SK-N-SH (cell line): ENCODE measurements around the gene SMYD4. TPM values are rescaled to one million over a fixed set of nuclear protein-coding genes. Genes with fewer than 3 reads are reported as not detected.

Experiments
- CTCF ChIA-PET: fragments of 300-600, 350-600 bp; formaldehyde crosslinking; extraction: SDS; loops from one replicate; lab custom pipeline; 2021; lab: Yijun Ruan, JAX
- POLR2A ChIA-PET: fragments of 350-600 bp; sonication (Branson Sonifier 250); formaldehyde crosslinking; extraction: SDS; loops from one replicate; lab custom pipeline; 2020; ENCODE audit warnings: antibody characterized with exemption, inconsistent platforms; lab: Yijun Ruan, JAX
- DNase-seq: peaks from one replicate; pipeline ENCODE4 v3.0.0; 2012
- H2AFZ ChIP-seq: fragments of 200-600 bp; sonication (generic); 2 replicates; pipeline ENCODE4 v1.8.1; 2016; ENCODE audit warnings: antibody characterized with exemption, mild to moderate bottlenecking, low read depth
- H3F3A ChIP-seq: fragments of 200-600 bp; sonication (generic); replicated peaks from 2 replicates; pipeline ENCODE3; 2016; ENCODE audit warnings: antibody characterized with exemption, mild to moderate bottlenecking; ENCODE audit not compliant: insufficient read depth
- H3K27ac ChIP-seq, 2 experiments: fragments of 200-500 bp in 1 of 2; fragments of 200-600 bp in 1 of 2; sonication (Bioruptor generic) in 1 of 2; sonication (generic), shearing (Covaris generic) in 1 of 2; 2 replicates each; pipeline versions ENCODE4 v1.5.1 to v1.6.1; 2014 to 2016; ENCODE audit warnings: low read depth in 2 of 2, inconsistent platforms in 1 of 2, low read length in 1 of 2, mild to moderate bottlenecking in 1 of 2, mixed read lengths in 1 of 2
- H3K27me3 ChIP-seq: fragments of 200-600 bp; sonication (generic), shearing (Covaris generic); 2 replicates; pipeline ENCODE4 v1.6.1; 2016; ENCODE audit warnings: mixed run types; ENCODE audit not compliant: insufficient read depth
- H3K36me3 ChIP-seq, 2 experiments: fragments of 200-500 bp in 1 of 2; fragments of 200-600 bp in 1 of 2; sonication (Bioruptor generic) in 1 of 2; sonication (generic) in 1 of 2; replicated peaks in 1 of 2; 2 replicates each; pipeline versions ENCODE3 to v1.5.1; 2014 to 2016; ENCODE audit warnings: low read length in 1 of 2, mild to moderate bottlenecking in 1 of 2; ENCODE audit not compliant: insufficient read depth in 2 of 2, control insufficient read depth in 1 of 2
- H3K4me1 ChIP-seq, 2 experiments: fragments of 200-500 bp in 1 of 2; fragments of 200-600 bp in 1 of 2; sonication (Bioruptor generic) in 1 of 2; sonication (generic), shearing (Covaris generic) in 1 of 2; 2 replicates each; pipeline versions ENCODE4 v1.5.1 to v1.6.1; 2014 to 2016; ENCODE audit warnings: low read depth in 1 of 2, low read length in 1 of 2, mixed run types in 1 of 2; ENCODE audit not compliant: insufficient read depth in 2 of 2, control insufficient read depth in 1 of 2
- H3K4me2 ChIP-seq: fragments of 200-600 bp; sonication (generic), shearing (Covaris generic); 2 replicates; pipeline ENCODE4 v1.6.1; 2017; ENCODE audit warnings: mixed run types
- H3K4me3 ChIP-seq, 2 experiments: fragments of 200-500 bp in 1 of 2; fragments of 200-600 bp in 1 of 2; sonication (Bioruptor generic) in 1 of 2; sonication (generic), shearing (Covaris generic) in 1 of 2; 2 replicates each; pipeline versions ENCODE4 v1.5.1 to v1.8.1; 2014 to 2016; ENCODE audit warnings: low read depth in 2 of 2, inconsistent platforms in 1 of 2, low read length in 1 of 2, mild to moderate bottlenecking in 1 of 2, mixed read lengths in 1 of 2, moderate library complexity in 1 of 2
- H3K79me2 ChIP-seq: fragments of 200-600 bp; sonication (generic); 2 replicates; pipeline ENCODE4 v1.8.1; 2017; ENCODE audit warnings: mild to moderate bottlenecking; ENCODE audit not compliant: insufficient read depth
- H3K9ac ChIP-seq: fragments of 200-600 bp; sonication (generic); 2 replicates; pipeline ENCODE4 v1.6.1; 2017; ENCODE audit warnings: mixed run types
- H3K9me2 ChIP-seq: fragments of 200-600 bp; sonication (generic); 2 replicates; pipeline ENCODE4 v1.6.1; 2017; ENCODE audit warnings: mixed run types
- H3K9me3 ChIP-seq: fragments of 200-600 bp; sonication (generic); 2 replicates; pipeline ENCODE4 v1.6.1; 2017; ENCODE audit warnings: mixed run types, mild to moderate bottlenecking, moderate library complexity
- H4K20me1 ChIP-seq: fragments of 200-600 bp; sonication (generic); 2 replicates; pipeline ENCODE4 v1.6.1; 2017; ENCODE audit warnings: mild to moderate bottlenecking, mixed run types; ENCODE audit not compliant: insufficient read depth
- CTCF ChIP-seq: fragments of 200-600 bp; sonication (generic); IDR thresholded peaks from 2 replicates; pipeline ENCODE4 v1.6.1; 2017; ENCODE audit warnings: antibody characterized with exemption, mild to moderate bottlenecking, moderate library complexity
- EP300 ChIP-seq, 2 experiments: IDR thresholded peaks; 2 replicates each; pipeline versions ENCODE4 v1.4.0 to v1.6.1; 2012; ENCODE audit warnings: borderline replicate concordance in 1 of 2, low read depth in 1 of 2, low read length in 1 of 2
- FOXJ3 ChIP-seq: sonication (generic); formaldehyde crosslinking; IDR thresholded peaks from 2 replicates; pipeline ENCODE4 v1.5.1; 2020; ENCODE audit warnings: mild to moderate bottlenecking, missing genetic modification reagents
- GATA2 ChIP-seq: sonication (generic); formaldehyde crosslinking; IDR thresholded peaks from 2 replicates; pipeline ENCODE4 v1.5.0; 2020; ENCODE audit warnings: mild to moderate bottlenecking, missing genetic modification reagents
- JUND ChIP-seq: IDR thresholded peaks from 2 replicates; pipeline ENCODE4 v1.4.0; 2012
- NRF1 ChIP-seq: IDR thresholded peaks from 2 replicates; pipeline ENCODE4 v1.6.1; 2012; ENCODE audit warnings: low read depth, mild to moderate bottlenecking, low read length
- RAD21 ChIP-seq: IDR thresholded peaks from 2 replicates; pipeline ENCODE4 v1.6.1; 2012; ENCODE audit warnings: mild to moderate bottlenecking, low read length
- TAF1 ChIP-seq: IDR thresholded peaks from 2 replicates; pipeline ENCODE4 v1.6.1; 2012; ENCODE audit warnings: low read depth, mild to moderate bottlenecking, low read length, moderate library complexity, borderline replicate concordance
- WGBS: methylation state at CpG from one replicate; pipeline ENCODE4 v1.1.6; 2017; ENCODE audit warnings: low lambda C conversion rate; 5-methylcytosine and 5-hydroxymethylcytosine counted together
- polyA plus RNA-seq, 3 experiments: library from polyadenylated mRNA; depleted of rRNA; stranded (reverse); fragments of >200 nt; gene quantifications; 2 replicates each; pipeline ENCODE4 v1.2.3, GENCODE V29; 2012
- TF ChIP-seq, protein P1 (sequence below): fragments of 150-350 bp; IDR thresholded peaks from 2 replicates; pipeline ENCODE4 v1.6.1; 2017; ENCODE audit warnings: antibody characterized with exemption, low read length, low read depth, borderline replicate concordance
- TF ChIP-seq, protein P2 (sequence below): IDR thresholded peaks from 2 replicates; pipeline ENCODE4 v1.6.1; 2012; ENCODE audit warnings: mild to moderate bottlenecking, low read depth, low read length, moderate library complexity
- TF ChIP-seq, protein P3 (sequence below): IDR thresholded peaks from 2 replicates; pipeline ENCODE4 v1.4.0; 2012; ENCODE audit warnings: low read depth, borderline replicate concordance
- TF ChIP-seq, protein P4 (sequence below): IDR thresholded peaks from 2 replicates; pipeline ENCODE4 v1.4.0; 2012; ENCODE audit warnings: low read depth

Gene SMYD4
- polyA plus RNA-seq, 1 of the 3 experiments (the other 2 are of a cell fraction), result 4.9 TPM

GRCh38 chr17:1852327-1852726 lies 22.6 kb upstream of the SMYD4 start:
- CTCF ChIA-PET, result no interaction called here
- Histone ChIP-seq H2AFZ (no peak overlapping the region), H3K36me3 (peaks cover 44 to 54% of the 10 kb centered on the region in 2 experiments)
- WGBS, result 86% methylated on average over 6 of the region's 6 CpGs
- TF ChIP-seq EP300 (IDR thresholded peaks at IDR 0.05; ENCODE audit: borderline replicate concordance in 1 of 2, low read depth in 1 of 2, low read length in 1 of 2) (no peak), TAF1 (no peak), JUND (no peak), NRF1 (no peak), RAD21 (no peak), CTCF (no peak), GATA2 (CRISPR knock-in tag) (no peak), FOXJ3 (CRISPR knock-in tag) (no peak)
- TF ChIP-seq, protein P1, sequence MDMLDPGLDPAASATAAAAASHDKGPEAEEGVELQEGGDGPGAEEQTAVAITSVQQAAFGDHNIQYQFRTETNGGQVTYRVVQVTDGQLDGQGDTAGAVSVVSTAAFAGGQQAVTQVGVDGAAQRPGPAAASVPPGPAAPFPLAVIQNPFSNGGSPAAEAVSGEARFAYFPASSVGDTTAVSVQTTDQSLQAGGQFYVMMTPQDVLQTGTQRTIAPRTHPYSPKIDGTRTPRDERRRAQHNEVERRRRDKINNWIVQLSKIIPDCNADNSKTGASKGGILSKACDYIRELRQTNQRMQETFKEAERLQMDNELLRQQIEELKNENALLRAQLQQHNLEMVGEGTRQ, result no peak
- TF ChIP-seq, protein P2, sequence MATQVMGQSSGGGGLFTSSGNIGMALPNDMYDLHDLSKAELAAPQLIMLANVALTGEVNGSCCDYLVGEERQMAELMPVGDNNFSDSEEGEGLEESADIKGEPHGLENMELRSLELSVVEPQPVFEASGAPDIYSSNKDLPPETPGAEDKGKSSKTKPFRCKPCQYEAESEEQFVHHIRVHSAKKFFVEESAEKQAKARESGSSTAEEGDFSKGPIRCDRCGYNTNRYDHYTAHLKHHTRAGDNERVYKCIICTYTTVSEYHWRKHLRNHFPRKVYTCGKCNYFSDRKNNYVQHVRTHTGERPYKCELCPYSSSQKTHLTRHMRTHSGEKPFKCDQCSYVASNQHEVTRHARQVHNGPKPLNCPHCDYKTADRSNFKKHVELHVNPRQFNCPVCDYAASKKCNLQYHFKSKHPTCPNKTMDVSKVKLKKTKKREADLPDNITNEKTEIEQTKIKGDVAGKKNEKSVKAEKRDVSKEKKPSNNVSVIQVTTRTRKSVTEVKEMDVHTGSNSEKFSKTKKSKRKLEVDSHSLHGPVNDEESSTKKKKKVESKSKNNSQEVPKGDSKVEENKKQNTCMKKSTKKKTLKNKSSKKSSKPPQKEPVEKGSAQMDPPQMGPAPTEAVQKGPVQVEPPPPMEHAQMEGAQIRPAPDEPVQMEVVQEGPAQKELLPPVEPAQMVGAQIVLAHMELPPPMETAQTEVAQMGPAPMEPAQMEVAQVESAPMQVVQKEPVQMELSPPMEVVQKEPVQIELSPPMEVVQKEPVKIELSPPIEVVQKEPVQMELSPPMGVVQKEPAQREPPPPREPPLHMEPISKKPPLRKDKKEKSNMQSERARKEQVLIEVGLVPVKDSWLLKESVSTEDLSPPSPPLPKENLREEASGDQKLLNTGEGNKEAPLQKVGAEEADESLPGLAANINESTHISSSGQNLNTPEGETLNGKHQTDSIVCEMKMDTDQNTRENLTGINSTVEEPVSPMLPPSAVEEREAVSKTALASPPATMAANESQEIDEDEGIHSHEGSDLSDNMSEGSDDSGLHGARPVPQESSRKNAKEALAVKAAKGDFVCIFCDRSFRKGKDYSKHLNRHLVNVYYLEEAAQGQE, result no peak
- TF ChIP-seq, protein P3, sequence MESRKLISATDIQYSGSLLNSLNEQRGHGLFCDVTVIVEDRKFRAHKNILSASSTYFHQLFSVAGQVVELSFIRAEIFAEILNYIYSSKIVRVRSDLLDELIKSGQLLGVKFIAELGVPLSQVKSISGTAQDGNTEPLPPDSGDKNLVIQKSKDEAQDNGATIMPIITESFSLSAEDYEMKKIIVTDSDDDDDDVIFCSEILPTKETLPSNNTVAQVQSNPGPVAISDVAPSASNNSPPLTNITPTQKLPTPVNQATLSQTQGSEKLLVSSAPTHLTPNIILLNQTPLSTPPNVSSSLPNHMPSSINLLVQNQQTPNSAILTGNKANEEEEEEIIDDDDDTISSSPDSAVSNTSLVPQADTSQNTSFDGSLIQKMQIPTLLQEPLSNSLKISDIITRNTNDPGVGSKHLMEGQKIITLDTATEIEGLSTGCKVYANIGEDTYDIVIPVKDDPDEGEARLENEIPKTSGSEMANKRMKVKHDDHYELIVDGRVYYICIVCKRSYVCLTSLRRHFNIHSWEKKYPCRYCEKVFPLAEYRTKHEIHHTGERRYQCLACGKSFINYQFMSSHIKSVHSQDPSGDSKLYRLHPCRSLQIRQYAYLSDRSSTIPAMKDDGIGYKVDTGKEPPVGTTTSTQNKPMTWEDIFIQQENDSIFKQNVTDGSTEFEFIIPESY, result no peak
- TF ChIP-seq, protein P4, sequence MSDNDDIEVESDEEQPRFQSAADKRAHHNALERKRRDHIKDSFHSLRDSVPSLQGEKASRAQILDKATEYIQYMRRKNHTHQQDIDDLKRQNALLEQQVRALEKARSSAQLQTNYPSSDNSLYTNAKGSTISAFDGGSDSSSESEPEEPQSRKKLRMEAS, result no peak
- TF ChIP-seq, all 33 proteins: peak for 0
- Histone ChIP-seq H3K4me1 (no peaks in the 10 kb centered on the region), H3K4me3 (no peak overlapping the region), H3K4me2 (no peak overlapping the region), H3K9me3 (no peaks in the 10 kb centered on the region), H3K27ac (no peak overlapping the region), H4K20me1 (no peaks in the 10 kb centered on the region), H3K9me2 (no peaks in the 10 kb centered on the region), H3F3A (peaks cover 5% of the 10 kb centered on the region), H3K79me2 (peaks cover 2% of the 10 kb centered on the region; the same call in 1 of the 2 replicates), H3K9ac (no peak overlapping the region), H3K27me3 (no peaks in the 10 kb centered on the region)
- no peak for DNase-seq
- POLR2A ChIA-PET, result no interaction called here
